ENCODE results near the gene NUDT13. TPM values are rescaled to one million over a fixed set of nuclear protein-coding genes. Genes with fewer than 3 reads are reported as not detected.
"Not testable (repeated sequence)": the region's sequence is repeated elsewhere in the genome, so short reads cannot be mapped to it uniquely, and the experiment has no call there.

Gene NUDT13
- total RNA-seq, 4 donors from 2014 or later = 1.3 to 3.4 (median 2.5) TPM

- no peaks in the 10 kb centered on the region for H3K27me3 ChIP-seq
- H3K9me3 ChIP-seq = no peaks in the 10 kb centered on the region
- DNase-seq (ENCODE audit: extremely low spot score) = no peak
- WGBS = 48% methylated on average over 4 of the region's 4 CpGs
- peak overlapping the region; percentile 68 to 96 (median 76) for H3K4me3 ChIP-seq
- intact Hi-C loops (cut with DNase I) = loop anchor here (2.0 kb wide), 1 partner anchor 14 kb away; the partner anchor contains the start of gene NUDT13
- H3K36me3 ChIP-seq = peaks cover 0 to 4% (median 0%) of the 10 kb centered on the region in 4 donors
- no peak for TF ChIP-seq POLR2A (IDR thresholded peaks at IDR 0.05; ENCODE audit: low read depth)
- no peak for TF ChIP-seq CTCF (IDR thresholded peaks at IDR 0.05)
- no peak for TF ChIP-seq EP300 (IDR thresholded peaks at IDR 0.05)
- TF ChIP-seq POLR2AphosphoS5 (IDR thresholded peaks at IDR 0.05) = no peak
- H3K4me1 ChIP-seq = peaks cover 24 to 30% (median 27%) of the 10 kb centered on the region in 4 donors
- H3K27ac ChIP-seq (replicated peaks in 1 of 4) = peak overlapping the region; percentile 94 to 99 (median 94)
These were observed 13.0 kb upstream of the NUDT13 start for GRCh38 chr10:73097305-73097670.

- Histone ChIP-seq H3K4me3 (no peak overlapping the region), H3K27me3 (no peaks in the 10 kb centered on the region), H3K9me3 (no peaks in the 10 kb centered on the region), H3K4me1 (peaks cover 13 to 20% (median 16%) of the 10 kb centered on the region in 4 donors), H3K27ac (replicated peaks in 1 of 4) (no peak overlapping the region), H3K36me3 (peaks cover 0 to 4% (median 0%) of the 10 kb centered on the region in 4 donors)
- TF ChIP-seq POLR2A (IDR thresholded peaks at IDR 0.05; ENCODE audit: low read depth) (no peak), POLR2AphosphoS5 (IDR thresholded peaks at IDR 0.05) (no peak), EP300 (IDR thresholded peaks at IDR 0.05) (no peak), CTCF (IDR thresholded peaks at IDR 0.05) (no peak)
- WGBS = 75% methylated on average over 1 of the region's 1 CpG
- no peak for DNase-seq (ENCODE audit: extremely low spot score)
- intact Hi-C loops (cut with DNase I) = no loop called here
These were observed 11.1 kb upstream of the NUDT13 start for GRCh38 chr10:73099141-73099540.

GRCh38 chr10:73106301-73106700 is 4.0 kb upstream of the NUDT13 start:
- Histone ChIP-seq H3K27ac (replicated peaks in 1 of 4) (no peak overlapping the region), H3K36me3 (peaks cover 0 to 11% (median 3%) of the 10 kb centered on the region in 4 donors), H3K9me3 (no peaks in the 10 kb centered on the region), H3K27me3 (no peaks in the 10 kb centered on the region), H3K4me1 (peaks cover 0 to 7% (median 2%) of the 10 kb centered on the region in 4 donors), H3K4me3 (no peak overlapping the region)
- intact Hi-C loops (cut with DNase I) = no loop called here
- 87% methylated on average over 3 of the region's 3 CpGs for WGBS
- no peak for TF ChIP-seq EP300 (IDR thresholded peaks at IDR 0.05)
- TF ChIP-seq CTCF (IDR thresholded peaks at IDR 0.05) = no peak
- no peak for TF ChIP-seq POLR2A (IDR thresholded peaks at IDR 0.05; ENCODE audit: low read depth)
- no peak for TF ChIP-seq POLR2AphosphoS5 (IDR thresholded peaks at IDR 0.05)
- DNase-seq (ENCODE audit: extremely low spot score) = no peak

GRCh38 chr10:73109248-73109652 is 1.0 kb upstream of the NUDT13 start:
- H3K27ac ChIP-seq (replicated peaks in 1 of 4); intact Hi-C loops (cut with DNase I); H3K9me3 ChIP-seq; H3K4me3 ChIP-seq; DNase-seq (ENCODE audit: extremely low spot score); H3K27me3 ChIP-seq; H3K4me1 ChIP-seq: not testable (repeated sequence)
- peaks cover 0 to 11% (median 3%) of the 10 kb centered on the region in 4 donors for H3K36me3 ChIP-seq
- 89% methylated on average over 4 of the region's 4 CpGs for WGBS

GRCh38 chr10:73112032-73112431 is 1.8 kb downstream of the NUDT13 start:
- DNase-seq (ENCODE audit: extremely low spot score); H3K9me3 ChIP-seq; H3K4me3 ChIP-seq; H3K27me3 ChIP-seq; intact Hi-C loops (cut with DNase I); H3K27ac ChIP-seq (replicated peaks in 1 of 4); H3K4me1 ChIP-seq: not testable (repeated sequence)
- H3K36me3 ChIP-seq = peaks cover 4 to 11% (median 6%) of the 10 kb centered on the region in 4 donors
- WGBS = 97% methylated on average over 13 of the region's 13 CpGs

- Histone ChIP-seq H3K4me3 (no peak overlapping the region), H3K27me3 (no peaks in the 10 kb centered on the region), H3K9me3 (no peaks in the 10 kb centered on the region), H3K36me3 (peaks cover 4 to 12% (median 6%) of the 10 kb centered on the region in 4 donors), H3K27ac (replicated peaks in 1 of 4) (no peak overlapping the region), H3K4me1 (peaks cover 9 to 19% (median 13%) of the 10 kb centered on the region in 4 donors)
- TF ChIP-seq EP300 (IDR thresholded peaks at IDR 0.05) (no peak), CTCF (IDR thresholded peaks at IDR 0.05) (no peak), POLR2AphosphoS5 (IDR thresholded peaks at IDR 0.05) (no peak), POLR2A (IDR thresholded peaks at IDR 0.05; ENCODE audit: low read depth) (no peak)
- 50% methylated on average over 1 of the region's 1 CpG for WGBS
- DNase-seq (ENCODE audit: extremely low spot score) = no peak
- intact Hi-C loops (cut with DNase I) = no loop called here
These were observed 3.3 kb downstream of the NUDT13 start for GRCh38 chr10:73113551-73113950.

Measured in esophagus muscularis mucosa (tissue), 4 donors.